ENCODE measurements around the gene KCNJ9.

The KCNJ9 gene

DNA sequence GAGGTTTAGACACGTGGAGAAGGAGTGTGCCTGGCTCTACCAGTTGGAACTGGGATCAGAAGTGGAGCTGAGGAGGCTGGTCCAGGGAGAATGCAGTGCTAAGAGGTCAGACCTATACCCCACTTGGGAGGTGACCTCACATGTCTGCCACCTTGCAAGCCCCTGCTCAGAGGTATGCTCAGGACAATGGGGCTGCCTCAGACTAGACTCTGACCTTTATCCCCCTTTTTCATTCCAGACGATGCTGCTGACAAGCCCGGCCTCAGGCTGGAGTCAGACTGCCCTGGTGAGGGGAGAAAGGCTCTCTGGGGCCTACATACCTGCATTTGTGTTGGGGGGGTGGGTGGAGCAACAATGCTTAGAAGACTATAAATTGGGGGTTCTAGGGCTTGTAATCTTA is 16.6 kb upstream of the KCNJ9 start:
- DNase-seq, result no peak

GRCh38 chr1:160066829-160067745 is 14.3 kb upstream of the KCNJ9 start:
- DNase-seq, result peak in 5 of 58 donors; percentile 23 to 56 (median 37)

DNA sequence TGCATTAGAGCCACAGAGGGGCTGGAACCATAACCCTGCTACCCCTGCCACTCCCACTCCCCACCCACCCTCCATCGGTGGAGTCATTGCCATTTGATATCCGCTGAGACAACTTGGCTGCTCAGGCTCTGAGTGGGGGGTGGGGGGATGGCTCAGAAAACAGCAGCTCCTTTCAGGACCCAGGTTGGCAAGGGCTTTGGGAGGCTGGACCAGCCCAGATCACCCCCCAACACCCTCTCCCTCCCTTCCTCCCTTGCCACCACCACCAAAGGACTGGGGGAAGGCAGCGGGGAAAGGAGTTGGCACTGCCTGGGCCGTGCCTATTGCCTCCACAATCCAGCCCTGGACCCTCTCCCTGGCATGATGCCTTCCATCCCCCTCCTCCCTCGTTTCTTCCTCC is 13.1 kb upstream of the KCNJ9 start:
- DNase-seq, result peak in 55 of 58 donors; percentile 37 to 95 (median 85)

- DNase-seq, result peak in 9 of 58 donors; percentile 37 to 67 (median 49)
Observed at GRCh38 chr1:160069460-160070231, 11.7 kb upstream of the KCNJ9 start, which contains the start of gene KCNJ10. TSS of gene KCNJ10 (minus strand) at chr1:160070160. CDS start at chr1:160042532, 27,628 bp downstream.

- DNase-seq, result peak; percentile 23 to 97 (median 89)
Observed at GRCh38 chr1:160070243-160071163, 10.8 kb upstream of the KCNJ9 start.

GRCh38 chr1:160071289-160071688 is 10.0 kb upstream of the KCNJ9 start:
- no peak for DNase-seq

DNA sequence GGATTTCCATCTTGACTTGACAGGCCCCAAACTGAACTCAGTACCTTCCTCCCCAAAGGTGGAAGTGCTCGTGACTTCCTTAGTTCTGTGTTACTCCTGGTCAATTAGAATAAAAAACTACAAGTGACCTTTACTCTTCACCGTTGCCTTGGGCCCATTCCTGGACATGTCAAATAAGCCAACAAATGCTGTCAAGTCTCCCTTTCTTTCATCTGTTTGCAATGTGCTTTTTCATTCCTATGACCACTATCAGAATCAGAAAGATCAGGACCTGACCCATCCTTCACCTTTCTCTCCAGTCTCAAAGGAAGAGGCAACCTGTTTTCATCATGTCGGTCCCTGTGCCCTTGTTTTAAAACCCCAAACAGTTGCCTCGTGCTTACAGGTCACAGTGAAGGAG is 6.5 kb upstream of the KCNJ9 start:
- DNase-seq, result no peak

DNA sequence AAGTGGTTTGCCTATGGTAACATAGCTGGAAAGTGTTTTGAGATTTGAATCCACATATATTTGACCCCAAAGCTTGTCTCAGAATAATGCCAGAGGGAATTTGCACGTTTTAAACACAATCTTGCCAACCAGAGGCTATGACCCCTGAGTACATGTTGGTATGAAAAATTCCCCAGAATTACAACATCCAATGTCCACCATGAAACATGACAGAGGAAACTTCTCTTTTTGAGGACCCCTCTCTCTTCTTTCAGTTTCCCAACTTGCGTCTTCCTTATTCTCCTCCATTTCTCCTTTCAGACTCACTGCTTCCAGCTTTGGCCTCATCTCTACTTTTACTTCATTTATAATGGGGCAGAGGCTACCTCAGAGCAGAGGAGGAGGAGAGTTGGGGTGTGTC is 5.5 kb upstream of the KCNJ9 start:
- no peak for DNase-seq

- DNase-seq, result no peak
Observed at GRCh38 chr1:160076295-160076694, 5.0 kb upstream of the KCNJ9 start.

- no peak for DNase-seq
Observed at GRCh38 chr1:160077486-160077885, 3.9 kb upstream of the KCNJ9 start.

DNA sequence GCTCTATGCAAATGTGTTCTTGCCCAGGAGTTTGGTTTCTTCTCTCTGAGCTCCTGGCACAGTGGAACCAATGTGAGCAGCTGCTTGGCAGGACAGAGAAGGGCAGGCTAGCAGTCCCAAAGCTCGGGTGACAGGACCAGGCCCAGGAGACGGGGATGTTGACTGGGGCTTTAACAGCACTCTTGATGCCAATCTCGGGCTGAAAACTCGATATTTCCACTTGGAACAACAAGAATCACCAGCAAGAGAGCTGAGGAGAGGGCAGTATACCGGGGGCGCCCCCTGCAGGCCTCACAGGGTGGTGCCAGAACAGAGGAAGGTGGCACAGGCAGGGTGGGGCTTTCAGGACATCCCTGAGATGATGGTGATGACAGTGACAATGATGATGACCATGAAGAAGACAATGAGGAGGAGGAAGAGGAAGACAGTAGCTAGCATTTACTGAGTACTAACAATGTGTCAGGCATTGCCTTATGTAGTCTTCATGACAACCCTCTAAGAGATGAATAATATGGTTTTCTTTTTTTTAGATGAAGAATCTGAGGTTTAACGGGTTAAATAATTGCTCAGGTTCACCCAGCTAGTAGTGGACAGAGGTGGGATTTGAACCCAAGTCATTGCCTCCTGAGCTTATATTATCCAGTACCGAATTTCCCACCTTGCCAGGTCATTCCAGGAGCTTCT is 2.7 kb upstream of the KCNJ9 start:
- DNase-seq, result peak in 48 of 58 donors; percentile 19 to 82 (median 64)

GRCh38 chr1:160079448-160079847 is 1.9 kb upstream of the KCNJ9 start:
- no peak for DNase-seq

DNA sequence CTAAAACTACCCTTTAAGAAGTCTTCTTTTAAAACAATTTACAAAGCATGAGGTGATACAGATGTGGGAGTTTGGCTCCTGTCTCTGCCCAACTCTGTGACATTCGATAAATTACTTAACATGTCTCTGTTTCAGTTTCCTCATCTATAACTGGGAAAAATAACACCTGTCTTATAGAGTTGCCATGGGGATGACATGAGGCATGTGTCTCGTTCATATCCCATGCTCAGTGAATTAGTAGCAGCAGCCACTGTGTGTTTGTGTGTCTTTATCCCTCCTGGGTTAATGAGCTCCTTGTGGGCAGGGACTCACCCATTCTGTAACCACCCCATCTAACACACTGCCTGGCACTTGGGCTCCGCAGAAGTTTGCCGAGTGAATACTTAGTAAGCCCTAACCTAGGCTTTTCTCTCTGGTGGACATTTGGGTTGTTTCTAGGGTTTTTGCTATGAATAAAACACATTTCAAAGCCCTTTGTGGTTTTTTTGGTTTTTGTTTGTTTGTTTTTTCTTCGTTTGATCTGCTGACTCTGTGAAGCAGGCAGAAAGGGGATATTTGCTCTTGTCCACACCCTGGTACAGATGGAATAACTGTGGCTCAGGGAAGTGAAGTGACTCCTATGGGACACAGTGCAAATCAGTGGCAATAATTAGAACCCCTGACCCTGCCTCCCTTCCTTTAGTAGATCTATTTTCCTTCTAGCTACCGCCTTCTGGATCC is 797 bp upstream of the KCNJ9 start:
- no peak for DNase-seq

GRCh38 chr1:160082487-160082886 is 1.1 kb downstream of the KCNJ9 start:
- DNase-seq, result no peak

DNA sequence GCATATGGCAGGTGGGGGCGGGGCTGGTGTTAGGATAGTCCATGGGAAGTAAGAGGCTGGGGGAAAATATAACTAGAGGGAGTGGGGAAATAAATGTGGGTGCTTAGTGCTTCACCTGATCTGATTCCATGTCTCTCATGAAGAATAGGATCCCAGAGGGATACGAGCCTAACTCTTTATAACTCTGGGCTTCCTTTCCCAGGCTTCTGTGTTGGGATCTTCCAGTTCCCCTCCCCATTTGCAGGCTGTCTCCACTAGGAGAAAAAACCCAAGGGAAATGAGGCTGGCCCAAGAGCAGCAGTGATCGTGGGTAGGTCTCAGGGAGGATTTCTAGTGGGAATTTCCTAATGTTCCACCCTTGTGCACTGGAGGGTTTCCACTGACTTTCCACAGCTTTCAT is 1.6 kb downstream of the KCNJ9 start:
- DNase-seq, result peak in 1 of 58 donors; percentile 23

- DNase-seq, result peak in 17 of 58 donors; percentile 21 to 61 (median 36)
Observed at GRCh38 chr1:160083968-160084770, 2.8 kb downstream of the KCNJ9 start.

DNA sequence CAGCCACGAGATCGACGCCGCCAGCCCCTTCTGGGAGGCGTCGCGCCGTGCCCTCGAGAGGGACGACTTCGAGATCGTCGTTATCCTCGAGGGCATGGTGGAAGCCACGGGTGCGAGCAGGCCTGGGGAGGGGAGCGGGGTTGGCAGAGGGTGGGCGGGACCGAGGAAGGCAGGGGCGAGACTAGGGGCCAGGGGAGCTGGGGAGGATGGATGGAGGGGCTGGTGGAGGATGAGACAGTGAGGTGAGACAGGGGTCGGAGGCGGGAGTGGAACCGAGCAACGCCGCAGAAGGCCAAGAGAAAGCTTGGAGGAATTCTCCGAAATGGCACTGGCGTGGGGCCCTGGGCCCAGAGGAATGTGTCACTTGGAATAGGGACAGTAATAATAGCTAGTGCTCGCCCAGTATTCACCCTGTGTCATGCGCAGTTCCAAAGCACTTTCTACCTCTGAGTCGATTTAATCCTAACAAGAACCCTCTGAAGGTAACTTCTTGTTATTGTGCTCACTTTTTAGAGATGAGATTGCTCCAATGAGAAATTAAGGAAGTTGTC is 3.5 kb downstream of the KCNJ9 start:
- DNase-seq, result no peak

DNA sequence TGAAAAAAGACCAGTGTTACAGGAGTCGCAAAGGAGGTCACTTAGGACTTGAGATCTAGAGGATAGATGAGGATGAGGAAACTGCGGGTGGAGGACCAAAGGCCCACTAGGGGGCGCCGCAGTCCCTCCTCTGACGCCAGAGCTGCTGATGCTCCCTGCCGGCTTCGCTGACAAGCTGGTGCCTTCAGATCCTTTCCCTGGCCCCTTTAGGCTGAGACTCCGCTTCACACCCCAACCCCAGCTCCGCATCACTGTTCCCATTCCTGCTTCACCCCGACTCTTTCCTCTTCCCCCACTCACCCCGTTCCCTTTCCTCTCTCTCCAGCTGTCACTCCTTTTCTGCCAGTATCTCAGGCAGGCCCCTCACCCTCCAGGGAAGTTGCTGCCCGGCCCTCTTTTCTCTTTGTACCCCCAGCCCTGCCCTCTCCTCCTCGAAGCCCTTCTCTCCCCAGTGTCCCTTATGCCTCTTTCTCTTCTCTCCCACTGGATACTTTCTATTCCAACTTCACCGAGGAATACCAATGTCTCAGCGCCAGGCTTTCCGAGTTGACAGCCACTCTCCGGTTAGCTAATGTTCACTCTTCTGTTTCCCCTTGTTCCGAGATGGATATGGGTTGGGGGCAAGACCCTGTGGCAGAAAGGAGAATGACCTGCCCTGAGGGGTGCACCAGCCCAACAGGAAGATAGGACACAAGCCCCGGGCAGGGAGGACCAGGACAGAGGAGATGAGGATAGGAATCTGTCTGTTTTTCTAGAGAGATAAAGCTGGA is 4.5 kb downstream of the KCNJ9 start:
- DNase-seq, result peak in 56 of 58 donors; percentile 33 to 95 (median 80)
